GM06990 (cell line): Measurements from ENCODE around the gene MAP3K21.

Experiments used
- DNase-seq: peaks from one replicate; pipeline ENCODE4 v3.0.0-alpha.2; 2011; ENCODE audit not compliant: insufficient read length; ENCODE audit errors: extremely low read depth
- H3K27me3 ChIP-seq: replicated peaks from 2 replicates; pipeline ENCODE4 v1.6.0; 2011; ENCODE audit warnings: low read length; ENCODE audit not compliant: control insufficient read depth, insufficient read depth
- H3K36me3 ChIP-seq: 2 replicates; pipeline ENCODE4 v1.5.1; 2011; ENCODE audit warnings: low read length; ENCODE audit not compliant: control insufficient read depth, insufficient read depth
- H3K4me3 ChIP-seq: replicated peaks from 2 replicates; pipeline ENCODE4 v1.5.1; 2011; ENCODE audit warnings: low read depth, mild to moderate bottlenecking, control low read depth, low read length
- CTCF ChIP-seq: IDR thresholded peaks from 2 replicates; pipeline ENCODE4 v1.5.1; 2011; ENCODE audit warnings: low read length, control low read depth, mild to moderate bottlenecking, inconsistent platforms; ENCODE audit not compliant: insufficient read depth, poor library complexity, severe bottlenecking

Gene MAP3K21

GRCh38 chr1:233295975-233296322, 31.6 kb upstream of the MAP3K21 start:
- H3K36me3 ChIP-seq = no peaks in the 10 kb centered on the region
- no peak for DNase-seq
- no peak for TF ChIP-seq CTCF
- H3K27me3 ChIP-seq = no peaks in the 10 kb centered on the region
- peak overlapping the region; percentile 82 for H3K4me3 ChIP-seq

- TF ChIP-seq CTCF = no peak
- H3K27me3 ChIP-seq = no peaks in the 10 kb centered on the region
- DNase-seq = no peak
- no peaks in the 10 kb centered on the region for H3K36me3 ChIP-seq
- H3K4me3 ChIP-seq = no peak overlapping the region
Observed at GRCh38 chr1:233299450-233299849, 28.1 kb upstream of the MAP3K21 start.

- DNase-seq = no peak
- H3K36me3 ChIP-seq = no peaks in the 10 kb centered on the region
- TF ChIP-seq CTCF = no peak
- H3K27me3 ChIP-seq = no peaks in the 10 kb centered on the region
- no peak overlapping the region for H3K4me3 ChIP-seq
Observed at GRCh38 chr1:233300326-233300725, 27.2 kb upstream of the MAP3K21 start.

- TF ChIP-seq CTCF = peak; percentile 71
- Histone ChIP-seq H3K36me3 (no peaks in the 10 kb centered on the region), H3K27me3 (no peaks in the 10 kb centered on the region), H3K4me3 (no peak overlapping the region)
- DNase-seq = no peak
Observed at GRCh38 chr1:233304489-233305102, 22.9 kb upstream of the MAP3K21 start.

- no peak for DNase-seq
Observed at GRCh38 chr1:233313434-233314155, 13.9 kb upstream of the MAP3K21 start.

More at GRCh38 chr1:233313434-233314155, 13.9 kb upstream of the MAP3K21 start:
- no peaks in the 10 kb centered on the region for H3K36me3 ChIP-seq
- H3K4me3 ChIP-seq = no peak overlapping the region
- no peak for TF ChIP-seq CTCF
- no peaks in the 10 kb centered on the region; the same call in 1 of the 2 replicates for H3K27me3 ChIP-seq
